SJCRH30 (cell line): Measurements from ENCODE around the gene SLC30A9. TPM values are rescaled to one million over a fixed set of nuclear protein-coding genes. Genes with fewer than 3 reads are reported as not detected.
A peak's percentile ranks its signal among the peaks of the same experiment; 100 is the strongest.

Source experiments
- DNase-seq, 2 experiments: peaks; one replicate each; pipeline ENCODE4 v3.0.0-alpha.2; 2015 to 2020
- H3K27ac ChIP-seq: fragments of 250-450 bp; sonication (Bioruptor Pico); 2 replicates; pipeline ENCODE4 v1.5.1; 2020; ENCODE audit warnings: mild to moderate bottlenecking, moderate library complexity
- H3K27me3 ChIP-seq: fragments of 250-450 bp; sonication (Bioruptor Pico); 2 replicates; pipeline ENCODE4 v1.5.1; 2020; ENCODE audit warnings: mild to moderate bottlenecking, moderate library complexity
- H3K36me3 ChIP-seq: fragments of 250-450 bp; sonication (Bioruptor Pico); 2 replicates; pipeline ENCODE4 v1.5.1; 2020; ENCODE audit warnings: mild to moderate bottlenecking, moderate library complexity
- H3K4me1 ChIP-seq: fragments of 250-450 bp; sonication (Bioruptor Pico); 2 replicates; pipeline ENCODE4 v1.5.1; 2020; ENCODE audit warnings: mild to moderate bottlenecking, moderate library complexity
- H3K4me3 ChIP-seq: fragments of 250-450 bp; sonication (Bioruptor Pico); 2 replicates; pipeline ENCODE4 v1.5.1; 2020; ENCODE audit warnings: mild to moderate bottlenecking, moderate library complexity
- H3K9me3 ChIP-seq: fragments of 250-450 bp; sonication (Bioruptor Pico); replicated peaks from 2 replicates; pipeline ENCODE4 v1.5.1; 2020; ENCODE audit warnings: mild to moderate bottlenecking, moderate library complexity
- total RNA-seq: library from RNA; depleted of rRNA; stranded (reverse); fragments of >200 nt; shearing (Covaris generic); gene quantifications from 2 replicates; pipeline ENCODE4 v1.2.3, GENCODE V29; 2014; rRNA removed

SLC30A9 gene
- total RNA-seq = 51.2 and 53.2 TPM in 2 replicates

GRCh38 chr4:41990365-41991111, at the start of gene SLC30A9:
SLC30A9 (plus strand) TSS chr4:41990530; CDS start chr4:41990652, 122 bp downstream.
- Histone ChIP-seq H3K27ac (peak within 1 kb of the TSS; percentile 66), H3K4me1 (0 out of 2 replicates have a peak, but pooled peaks cover 7% of the 10 kb centered on the region), H3K27me3 (no peaks in the 10 kb centered on the region), H3K9me3 (no peaks in the 10 kb centered on the region), H3K4me3 (peak within 1 kb of the TSS; percentile 85), H3K36me3 (peaks cover 6% of the 10 kb centered on the region)
- peak; percentile 93 to 95 for DNase-seq

GRCh38 chr4:41940834-41941233, 49.5 kb upstream of the SLC30A9 start:
- DNase-seq = no peak
- Histone ChIP-seq H3K27ac (no peak overlapping the region), H3K9me3 (no peaks in the 10 kb centered on the region), H3K27me3 (no peaks in the 10 kb centered on the region), H3K4me3 (no peak overlapping the region), H3K4me1 (0 out of 2 replicates have a peak, but pooled peaks cover 4% of the 10 kb centered on the region), H3K36me3 (peaks cover 57% of the 10 kb centered on the region)

- peaks cover 73% of the 10 kb centered on the region for H3K36me3 ChIP-seq
- H3K9me3 ChIP-seq = no peaks in the 10 kb centered on the region
- no peaks in the 10 kb centered on the region for H3K27me3 ChIP-seq
- no peaks in the 10 kb centered on the region for H3K4me1 ChIP-seq
- H3K4me3 ChIP-seq = no peak overlapping the region
- no peak for DNase-seq
- H3K27ac ChIP-seq = no peak overlapping the region
Measured at GRCh38 chr4:41943506-41943905, 46.8 kb upstream of the SLC30A9 start.

- no peaks in the 10 kb centered on the region for H3K27me3 ChIP-seq
- H3K4me3 ChIP-seq = no peak overlapping the region
- no peak for DNase-seq
- H3K27ac ChIP-seq = no peak overlapping the region
- H3K9me3 ChIP-seq = no peaks in the 10 kb centered on the region
- H3K4me1 ChIP-seq = no peaks in the 10 kb centered on the region
- peaks cover 73% of the 10 kb centered on the region for H3K36me3 ChIP-seq
Measured at GRCh38 chr4:41944089-41944488, 46.2 kb upstream of the SLC30A9 start.

GRCh38 chr4:41949531-41949930, 40.8 kb upstream of the SLC30A9 start:
- Histone ChIP-seq H3K4me1 (no peaks in the 10 kb centered on the region), H3K36me3 (peaks cover 84% of the 10 kb centered on the region), H3K9me3 (no peaks in the 10 kb centered on the region), H3K4me3 (no peak overlapping the region), H3K27me3 (no peaks in the 10 kb centered on the region), H3K27ac (no peak overlapping the region)
- DNase-seq = no peak

DNA sequence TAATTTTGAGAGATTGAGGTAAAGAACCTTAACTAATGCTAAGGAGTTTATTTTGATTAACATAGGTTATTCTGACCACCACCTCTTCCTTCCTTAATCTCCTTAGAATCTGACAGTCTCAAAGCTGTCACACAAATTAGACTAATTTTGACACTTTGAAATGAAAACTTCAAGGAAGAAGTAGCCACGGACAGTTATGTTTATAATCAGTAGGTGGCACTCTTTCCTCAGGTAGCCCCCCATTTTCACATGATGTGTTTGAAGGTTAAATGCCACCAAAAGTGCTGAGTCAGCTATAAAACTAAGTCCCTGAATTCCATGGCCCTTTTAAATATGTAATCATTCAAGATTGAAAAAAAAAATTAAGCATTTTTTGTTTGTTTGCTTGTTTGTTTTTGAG, 32.7 kb upstream of the SLC30A9 start:
- Histone ChIP-seq H3K27me3 (no peaks in the 10 kb centered on the region), H3K4me3 (no peak overlapping the region), H3K36me3 (peaks cover 32% of the 10 kb centered on the region), H3K4me1 (no peaks in the 10 kb centered on the region), H3K9me3 (no peaks in the 10 kb centered on the region), H3K27ac (no peak overlapping the region)
- DNase-seq = peak in 1 of 2 experiments; percentile 58

DNA sequence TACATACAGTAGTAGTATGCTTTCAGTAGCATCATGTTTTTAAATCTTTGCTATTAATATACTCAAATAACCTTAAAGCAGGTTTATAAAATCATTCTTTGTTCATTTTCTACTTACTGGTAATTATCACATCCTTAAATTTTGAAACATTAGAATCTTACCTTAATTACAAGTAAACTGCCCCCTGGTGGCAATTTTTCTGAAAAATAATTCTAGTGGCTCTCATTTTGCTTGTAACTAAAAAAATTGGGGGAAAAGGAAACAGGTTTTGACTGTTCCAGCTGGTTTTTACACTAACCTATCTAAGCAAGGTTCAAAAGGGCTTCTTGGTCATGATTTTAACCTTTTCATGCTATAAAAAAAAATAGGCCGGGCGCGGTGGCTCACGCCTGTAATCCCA, 27.2 kb upstream of the SLC30A9 start:
- Histone ChIP-seq H3K4me3 (no peak overlapping the region), H3K36me3 (no peaks in the 10 kb centered on the region), H3K27ac (no peak overlapping the region), H3K9me3 (peaks cover 3% of the 10 kb centered on the region; the same call in 1 of the 2 replicates), H3K4me1 (no peaks in the 10 kb centered on the region), H3K27me3 (no peaks in the 10 kb centered on the region)
- DNase-seq = peak in 1 of 2 experiments; percentile 44

GRCh38 chr4:41964401-41964800, 25.9 kb upstream of the SLC30A9 start:
- no peak for DNase-seq
- no peaks in the 10 kb centered on the region for H3K36me3 ChIP-seq
- H3K27ac ChIP-seq = no peak overlapping the region
- H3K27me3 ChIP-seq = no peaks in the 10 kb centered on the region
- no peaks in the 10 kb centered on the region for H3K4me1 ChIP-seq
- peaks cover 4% of the 10 kb centered on the region; the same call in 1 of the 2 replicates for H3K9me3 ChIP-seq
- no peak overlapping the region for H3K4me3 ChIP-seq

GRCh38 chr4:41967392-41967791, 22.9 kb upstream of the SLC30A9 start:
- no peak for DNase-seq
- Histone ChIP-seq H3K27ac (no peak overlapping the region), H3K36me3 (no peaks in the 10 kb centered on the region)

DNA sequence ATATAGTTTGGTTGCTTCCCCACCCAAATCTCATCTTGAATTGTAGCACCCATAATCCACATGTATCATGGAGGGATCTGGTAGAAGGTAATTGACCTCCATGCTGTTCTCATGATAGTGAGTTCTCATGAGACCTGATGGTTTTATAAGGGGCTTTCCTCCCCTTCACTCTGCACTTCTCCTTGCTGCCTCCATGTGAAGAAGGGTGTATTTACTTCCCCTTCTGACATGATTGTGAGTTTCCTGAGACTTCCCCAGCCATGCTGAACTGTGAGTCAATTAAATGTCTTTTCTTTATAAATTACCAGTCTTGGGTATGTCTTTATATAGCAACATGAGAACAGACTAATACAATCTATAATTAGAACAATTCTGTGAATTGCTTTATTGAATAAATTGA, 20.7 kb upstream of the SLC30A9 start:
- H3K9me3 ChIP-seq = peaks cover 4% of the 10 kb centered on the region; the same call in 1 of the 2 replicates
- H3K36me3 ChIP-seq = no peaks in the 10 kb centered on the region
- H3K27me3 ChIP-seq = no peaks in the 10 kb centered on the region
- H3K4me3 ChIP-seq = no peak overlapping the region
- no peak for DNase-seq
- no peak overlapping the region for H3K27ac ChIP-seq
- no peaks in the 10 kb centered on the region for H3K4me1 ChIP-seq

More at GRCh38 chr4:41967392-41967791, 22.9 kb upstream of the SLC30A9 start:
- Histone ChIP-seq H3K4me3 (no peak overlapping the region), H3K27me3 (no peaks in the 10 kb centered on the region), H3K4me1 (no peaks in the 10 kb centered on the region), H3K9me3 (peaks cover 4% of the 10 kb centered on the region; the same call in 1 of the 2 replicates)

DNA sequence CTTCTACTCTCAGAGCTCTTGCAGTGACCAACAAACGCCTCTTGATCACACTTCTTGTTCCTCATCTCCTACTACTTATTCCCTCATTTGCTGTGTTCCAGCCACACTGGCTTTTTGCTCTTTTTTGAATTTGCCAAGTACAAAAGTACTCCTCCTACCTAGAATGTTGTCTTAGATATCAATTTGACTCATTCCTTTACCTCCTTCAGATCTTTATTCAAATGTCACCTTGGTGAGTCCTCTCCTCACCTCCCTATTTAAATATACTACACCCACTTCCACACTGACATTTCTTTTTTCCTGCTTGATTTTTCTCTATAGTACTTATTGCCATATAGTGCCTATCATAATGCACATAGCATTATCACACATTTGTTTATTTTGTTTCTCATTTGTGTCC, 15.0 kb upstream of the SLC30A9 start:
- Histone ChIP-seq H3K9me3 (no peaks in the 10 kb centered on the region), H3K27ac (no peak overlapping the region), H3K4me3 (no peak overlapping the region), H3K36me3 (no peaks in the 10 kb centered on the region), H3K27me3 (no peaks in the 10 kb centered on the region), H3K4me1 (no peaks in the 10 kb centered on the region)
- DNase-seq = no peak

GRCh38 chr4:41976775-41977516, 13.4 kb upstream of the SLC30A9 start:
- Histone ChIP-seq H3K36me3 (no peaks in the 10 kb centered on the region), H3K4me1 (no peaks in the 10 kb centered on the region), H3K27me3 (no peaks in the 10 kb centered on the region), H3K4me3 (no peak overlapping the region), H3K27ac (no peak overlapping the region), H3K9me3 (no peaks in the 10 kb centered on the region)
- DNase-seq = no peak

GRCh38 chr4:41977709-41978108, 12.6 kb upstream of the SLC30A9 start:
- no peak overlapping the region for H3K27ac ChIP-seq
- H3K27me3 ChIP-seq = no peaks in the 10 kb centered on the region
- no peak for DNase-seq
- no peaks in the 10 kb centered on the region for H3K9me3 ChIP-seq
- no peaks in the 10 kb centered on the region for H3K36me3 ChIP-seq
- H3K4me1 ChIP-seq = no peaks in the 10 kb centered on the region
- H3K4me3 ChIP-seq = no peak overlapping the region

DNA sequence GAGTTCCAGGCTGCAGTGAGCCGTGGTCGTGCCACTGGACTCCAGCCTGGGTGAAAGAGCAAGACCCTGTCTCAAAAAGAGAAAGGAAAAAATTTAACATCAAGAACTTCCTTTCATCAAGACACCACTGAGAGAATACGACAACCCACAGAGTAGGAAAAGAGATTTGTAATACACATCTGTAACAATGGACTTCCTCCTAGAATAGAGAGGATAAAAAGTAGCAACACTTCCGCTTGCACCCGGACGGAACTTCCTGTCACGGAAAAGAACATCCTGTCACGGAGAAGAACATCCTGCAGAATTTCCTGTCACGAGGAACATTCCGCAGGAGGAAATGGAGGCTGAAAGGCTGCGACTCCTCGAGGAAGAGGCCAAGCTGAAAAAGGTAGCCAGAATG, 8.9 kb upstream of the SLC30A9 start, which contains the start of gene DCAF4L1:
Gene DCAF4L1 (plus strand): TSS at position 301 of the 400 bp plus-strand sequence. CDS start 37 bp downstream, at position 338.
- no peaks in the 10 kb centered on the region for H3K4me1 ChIP-seq
- H3K27me3 ChIP-seq = no peaks in the 10 kb centered on the region
- H3K9me3 ChIP-seq = no peaks in the 10 kb centered on the region
- no peak for DNase-seq
- no peak within 1 kb of the TSS for H3K27ac ChIP-seq
- H3K4me3 ChIP-seq = no peak within 1 kb of the TSS
- no peaks in the 10 kb centered on the region for H3K36me3 ChIP-seq

DNA sequence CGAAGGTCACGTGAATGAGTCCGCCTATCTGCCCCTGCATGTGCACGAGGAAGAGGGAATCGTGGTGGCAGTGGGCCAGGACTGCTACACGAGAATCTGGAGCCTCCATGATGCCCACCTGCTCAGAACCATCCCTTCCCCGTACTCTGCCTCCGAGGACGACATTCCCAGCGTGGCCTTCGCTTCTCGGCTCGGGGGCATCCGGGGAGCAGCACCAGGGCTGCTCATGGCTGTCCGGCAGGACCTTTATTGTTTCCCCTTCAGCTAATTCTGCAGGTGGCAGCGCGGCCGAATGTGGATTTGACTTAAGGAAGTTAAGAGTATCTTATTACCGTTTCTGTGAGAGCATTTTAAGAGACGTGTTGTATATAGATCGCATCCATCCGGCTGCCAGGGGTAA, 7.6 kb upstream of the SLC30A9 start:
- Histone ChIP-seq H3K9me3 (no peaks in the 10 kb centered on the region), H3K4me3 (no peak overlapping the region), H3K27ac (no peak overlapping the region), H3K4me1 (no peaks in the 10 kb centered on the region), H3K36me3 (no peaks in the 10 kb centered on the region), H3K27me3 (no peaks in the 10 kb centered on the region)
- DNase-seq = no peak
